HepG2 (cell line): Measurements from ENCODE around the gene PRKCB.

ENCODE experiments used
- CCAR2 ChIP-seq: fragments of 200-400 bp; formaldehyde crosslinking; optimal IDR thresholded peaks from 2 replicates; pipeline ENCODE3; 2018; ENCODE audit warnings: low read depth, mild to moderate bottlenecking, low read length, moderate library complexity
- POLR2A ChIP-seq, 2 experiments: IDR thresholded peaks; 2 replicates each; pipeline ENCODE4 v1.6.1; 2011; ENCODE audit warnings: low read depth in 2 of 2, low read length in 2 of 2, mild to moderate bottlenecking in 1 of 2, moderate library complexity in 1 of 2; ENCODE audit not compliant: insufficient read depth in 1 of 2

DNA sequence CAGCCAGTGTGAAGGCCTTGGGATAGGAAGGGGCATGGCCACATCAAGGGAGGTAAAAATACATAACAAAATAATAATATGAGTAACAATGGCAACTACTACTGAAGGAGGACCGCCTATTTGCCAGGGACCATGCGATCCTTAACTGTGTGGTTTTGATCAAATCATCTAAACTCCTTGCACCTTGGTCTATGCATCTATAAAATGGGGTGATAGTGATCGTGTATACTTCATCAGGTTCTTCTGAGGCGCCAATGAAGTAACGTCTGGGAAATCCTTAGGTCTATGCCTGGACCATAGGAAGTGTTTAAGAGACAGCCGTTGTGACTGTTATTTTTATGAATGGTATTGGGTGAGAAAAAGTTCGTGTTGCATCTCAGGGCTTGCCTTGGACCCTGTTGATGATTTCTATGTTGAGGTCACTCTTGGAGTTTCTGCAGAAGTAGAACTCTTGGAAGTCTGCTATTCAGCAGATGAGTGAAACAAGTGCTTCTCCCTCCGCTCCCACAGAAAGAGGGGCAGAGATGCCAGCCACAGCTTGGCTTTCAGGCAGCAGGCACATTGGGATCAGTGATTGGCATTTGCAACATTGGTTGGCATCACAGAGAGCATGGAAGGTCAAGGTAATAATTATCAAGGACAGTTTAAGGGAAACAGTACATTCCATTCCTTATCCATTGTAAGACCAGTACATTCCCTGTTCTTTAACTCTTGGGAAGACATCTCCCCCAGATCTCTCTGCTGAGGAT, 63.1 kb downstream of the PRKCB start:
- TF ChIP-seq CCAR2 (no peak), POLR2A (IDR thresholded peaks at IDR 0.05; ENCODE audit: insufficient read depth in 1 of 2, low read depth in 2 of 2, low read length in 2 of 2) (no peak)
